ENCODE data around the gene PRSS2.

DNA sequence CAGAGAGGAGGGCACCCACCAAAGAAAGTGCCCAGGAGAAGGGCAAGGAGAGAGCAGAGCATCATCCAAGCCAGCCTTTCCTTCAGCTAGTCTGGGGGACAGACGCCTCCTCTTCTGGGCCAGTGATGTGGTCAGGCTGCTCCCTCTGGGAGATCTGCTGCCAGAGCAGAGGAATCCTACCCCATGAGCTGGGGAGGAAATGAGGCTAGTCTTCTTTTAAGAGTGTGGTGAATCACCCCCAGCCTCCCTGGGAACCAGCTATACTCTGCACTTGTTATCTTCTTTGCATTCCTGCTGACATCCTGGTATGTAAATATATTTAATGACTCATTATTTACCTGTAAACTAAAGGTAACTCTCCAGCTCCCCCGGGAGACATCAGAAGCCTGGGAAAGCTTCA, 42.5 kb downstream of the PRSS2 start:
- no peak for TF ChIP-seq POLR2A (IDR thresholded peaks at IDR 0.05)
- no peak for TF ChIP-seq POLR2AphosphoS5 (IDR thresholded peaks at IDR 0.05)
- TF ChIP-seq, protein P1, sequence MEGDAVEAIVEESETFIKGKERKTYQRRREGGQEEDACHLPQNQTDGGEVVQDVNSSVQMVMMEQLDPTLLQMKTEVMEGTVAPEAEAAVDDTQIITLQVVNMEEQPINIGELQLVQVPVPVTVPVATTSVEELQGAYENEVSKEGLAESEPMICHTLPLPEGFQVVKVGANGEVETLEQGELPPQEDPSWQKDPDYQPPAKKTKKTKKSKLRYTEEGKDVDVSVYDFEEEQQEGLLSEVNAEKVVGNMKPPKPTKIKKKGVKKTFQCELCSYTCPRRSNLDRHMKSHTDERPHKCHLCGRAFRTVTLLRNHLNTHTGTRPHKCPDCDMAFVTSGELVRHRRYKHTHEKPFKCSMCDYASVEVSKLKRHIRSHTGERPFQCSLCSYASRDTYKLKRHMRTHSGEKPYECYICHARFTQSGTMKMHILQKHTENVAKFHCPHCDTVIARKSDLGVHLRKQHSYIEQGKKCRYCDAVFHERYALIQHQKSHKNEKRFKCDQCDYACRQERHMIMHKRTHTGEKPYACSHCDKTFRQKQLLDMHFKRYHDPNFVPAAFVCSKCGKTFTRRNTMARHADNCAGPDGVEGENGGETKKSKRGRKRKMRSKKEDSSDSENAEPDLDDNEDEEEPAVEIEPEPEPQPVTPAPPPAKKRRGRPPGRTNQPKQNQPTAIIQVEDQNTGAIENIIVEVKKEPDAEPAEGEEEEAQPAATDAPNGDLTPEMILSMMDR (IDR thresholded peaks at IDR 0.05), result no peak

Measured in gastroesophageal sphincter (tissue), 3 donors.